Peyer's patch (tissue), 4 donors: ENCODE results near the gene NKD1. TPM values are rescaled to one million over a fixed set of nuclear protein-coding genes. Genes with fewer than 3 reads are reported as not detected.
A peak's percentile ranks its signal among the peaks of the same experiment; 100 is the strongest.

Experiments used
- DNase-seq, 3 donors: peaks; one replicate each; pipeline ENCODE4 v3.0.0-alpha.2; 2017 to 2019
- H3K27ac ChIP-seq, 4 donors: fragments of 200-600 bp; sonication (generic); one replicate each; pipeline ENCODE4 v1.5.1; 2016 to 2019
- H3K27me3 ChIP-seq, 2 donors: fragments of 200-600 bp; sonication (generic); one replicate each; pipeline ENCODE4 v1.5.1; 2019
- H3K36me3 ChIP-seq, 3 donors: fragments of 200-600 bp; sonication (generic); one replicate each; pipeline ENCODE4 v1.5.1; 2016 to 2019
- H3K4me1 ChIP-seq, 4 donors: fragments of 200-600 bp; sonication (generic); one replicate each; pipeline ENCODE4 v1.5.1; 2016 to 2019
- H3K4me3 ChIP-seq, 4 donors: fragments of 200-600 bp; sonication (generic); 1 replicate in 3 of 4; 2 replicates in 1 of 4; pipeline ENCODE4 v1.5.1; 2016 to 2019; ENCODE audit warnings: mild to moderate bottlenecking in 1 of 4
- H3K9me3 ChIP-seq, 4 donors: fragments of 200-600 bp; sonication (generic); one replicate each; pipeline ENCODE4 v1.5.1; 2016 to 2019; ENCODE audit warnings: mild to moderate bottlenecking in 1 of 4
- POLR2A ChIP-seq, 2 donors: fragments of 450-650 bp; IDR thresholded peaks; one replicate each; pipeline ENCODE4 v1.5.1; 2017; ENCODE audit warnings: antibody characterized with exemption in 2 of 2, mild to moderate bottlenecking in 2 of 2, moderate library complexity in 2 of 2
- total RNA-seq, 4 donors: library from RNA; depleted of rRNA; stranded (reverse); fragments of >200 nt; gene quantifications; one replicate each; pipeline ENCODE4 v1.1.0, GENCODE V29; 2016
- TF ChIP-seq, protein P1 (sequence below), 6 experiments: fragments of 450-650 bp in 4 of 6; fragments of 200-600 bp in 2 of 6; sonication (generic) in 1 of 6; IDR thresholded peaks; one replicate each; pipeline ENCODE4 v1.5.1; 2017 to 2019; ENCODE audit warnings: antibody characterized with exemption in 6 of 6, mild to moderate bottlenecking in 3 of 6, moderate library complexity in 1 of 6

Gene NKD1
- total RNA-seq, 4 donors from 2014 or later, result 1.7 to 4.0 (median 3.4) TPM

DNA sequence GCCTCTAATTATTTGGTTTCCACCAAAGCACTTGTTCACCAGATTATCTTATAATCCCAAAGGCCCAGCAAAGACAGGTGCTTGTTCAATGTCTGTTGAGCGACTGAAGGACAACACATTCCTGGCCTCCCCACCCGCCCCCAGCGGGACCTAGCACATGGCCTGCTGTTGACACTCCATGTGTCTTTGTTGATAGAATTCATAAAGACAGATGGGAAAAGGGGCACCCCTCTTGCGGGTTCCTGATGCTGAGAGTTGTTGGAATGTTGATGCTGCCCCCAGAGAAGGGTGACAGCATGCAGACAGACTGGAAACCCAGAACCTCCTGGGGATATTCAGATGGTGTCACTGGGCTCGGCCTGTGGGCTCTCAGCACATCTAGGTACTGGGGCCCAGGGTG is 96.0 kb downstream of the NKD1 start:
- H3K4me3 ChIP-seq, result no peak overlapping the region
- no peaks in the 10 kb centered on the region for H3K9me3 ChIP-seq
- TF ChIP-seq, protein P1, sequence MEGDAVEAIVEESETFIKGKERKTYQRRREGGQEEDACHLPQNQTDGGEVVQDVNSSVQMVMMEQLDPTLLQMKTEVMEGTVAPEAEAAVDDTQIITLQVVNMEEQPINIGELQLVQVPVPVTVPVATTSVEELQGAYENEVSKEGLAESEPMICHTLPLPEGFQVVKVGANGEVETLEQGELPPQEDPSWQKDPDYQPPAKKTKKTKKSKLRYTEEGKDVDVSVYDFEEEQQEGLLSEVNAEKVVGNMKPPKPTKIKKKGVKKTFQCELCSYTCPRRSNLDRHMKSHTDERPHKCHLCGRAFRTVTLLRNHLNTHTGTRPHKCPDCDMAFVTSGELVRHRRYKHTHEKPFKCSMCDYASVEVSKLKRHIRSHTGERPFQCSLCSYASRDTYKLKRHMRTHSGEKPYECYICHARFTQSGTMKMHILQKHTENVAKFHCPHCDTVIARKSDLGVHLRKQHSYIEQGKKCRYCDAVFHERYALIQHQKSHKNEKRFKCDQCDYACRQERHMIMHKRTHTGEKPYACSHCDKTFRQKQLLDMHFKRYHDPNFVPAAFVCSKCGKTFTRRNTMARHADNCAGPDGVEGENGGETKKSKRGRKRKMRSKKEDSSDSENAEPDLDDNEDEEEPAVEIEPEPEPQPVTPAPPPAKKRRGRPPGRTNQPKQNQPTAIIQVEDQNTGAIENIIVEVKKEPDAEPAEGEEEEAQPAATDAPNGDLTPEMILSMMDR (IDR thresholded peaks at IDR 0.05), result no peak
- TF ChIP-seq POLR2A (IDR thresholded peaks at IDR 0.05), result no peak
- no peak overlapping the region for H3K27ac ChIP-seq
- no peaks in the 10 kb centered on the region for H3K4me1 ChIP-seq
- DNase-seq, result no peak
- no peaks in the 10 kb centered on the region for H3K27me3 ChIP-seq
- H3K36me3 ChIP-seq, result no peaks in the 10 kb centered on the region

DNA sequence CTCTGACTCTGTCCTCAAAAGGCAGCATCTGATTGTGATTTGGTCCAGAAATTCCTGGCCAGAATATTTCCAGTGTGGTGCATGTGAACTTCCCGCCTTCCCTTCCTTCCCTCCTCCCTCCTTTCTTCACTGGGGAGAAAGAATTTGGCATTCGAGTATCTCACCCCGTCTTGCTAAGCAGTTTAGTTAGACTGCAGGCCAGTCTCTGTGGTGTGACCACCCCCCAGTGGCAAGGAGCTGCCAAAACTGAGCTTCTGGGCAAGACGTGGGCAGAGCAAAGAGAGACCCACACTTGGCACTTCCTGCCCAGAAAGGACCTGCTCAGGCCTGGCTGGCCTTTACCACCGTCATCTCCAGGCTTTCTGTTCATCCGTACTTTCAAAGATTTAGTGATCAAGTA is 96.5 kb downstream of the NKD1 start:
- no peak overlapping the region for H3K27ac ChIP-seq
- no peaks in the 10 kb centered on the region for H3K9me3 ChIP-seq
- peak in 2 of 3 donors; percentile 25 to 55 for DNase-seq
- H3K27me3 ChIP-seq, result no peaks in the 10 kb centered on the region
- TF ChIP-seq POLR2A (IDR thresholded peaks at IDR 0.05), result no peak
- TF ChIP-seq, protein P1 (IDR thresholded peaks at IDR 0.05), result peak in 4 of 6 experiments; percentile 9 to 34 (median 31)
- H3K36me3 ChIP-seq, result no peaks in the 10 kb centered on the region
- no peaks in the 10 kb centered on the region for H3K4me1 ChIP-seq
- no peak overlapping the region for H3K4me3 ChIP-seq

DNA sequence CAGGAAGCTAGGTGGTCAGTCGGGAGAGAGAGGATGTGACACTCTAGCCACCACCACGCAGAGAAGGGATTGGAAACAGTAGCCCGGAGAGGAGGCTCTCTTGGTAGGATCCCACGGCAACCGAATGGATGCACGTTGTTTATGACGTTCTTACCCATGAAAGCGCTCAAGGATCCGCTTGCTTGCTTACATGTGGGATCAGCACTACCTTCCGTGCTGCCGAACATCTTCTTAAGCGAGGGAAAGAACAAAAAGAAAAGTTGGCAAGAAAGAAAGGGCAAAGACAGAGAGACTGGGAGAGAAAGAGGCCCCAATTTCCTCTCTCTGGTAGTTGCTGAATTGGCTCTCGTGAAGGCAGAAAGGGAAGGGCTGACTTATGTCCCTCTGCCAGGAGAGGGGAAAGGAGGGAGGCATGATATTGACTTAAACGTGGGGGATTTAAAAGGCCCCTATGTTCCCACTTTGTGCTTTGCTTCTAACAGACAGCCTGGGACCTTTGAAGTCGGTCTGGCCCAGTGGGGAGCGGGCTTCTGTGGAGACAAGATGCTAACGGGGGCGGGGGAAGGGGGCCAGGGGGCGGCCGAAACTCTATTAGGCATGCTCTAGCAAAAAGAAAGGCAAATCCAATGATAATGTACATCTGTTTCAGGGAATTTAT is 97.5 kb downstream of the NKD1 start:
- no peak overlapping the region for H3K27ac ChIP-seq
- H3K9me3 ChIP-seq, result no peaks in the 10 kb centered on the region
- H3K27me3 ChIP-seq, result no peaks in the 10 kb centered on the region
- H3K4me1 ChIP-seq, result no peaks in the 10 kb centered on the region
- no peaks in the 10 kb centered on the region for H3K36me3 ChIP-seq
- TF ChIP-seq, protein P1 (IDR thresholded peaks at IDR 0.05), result no peak
- no peak for TF ChIP-seq POLR2A (IDR thresholded peaks at IDR 0.05)
- no peak for DNase-seq
- no peak overlapping the region for H3K4me3 ChIP-seq

DNA sequence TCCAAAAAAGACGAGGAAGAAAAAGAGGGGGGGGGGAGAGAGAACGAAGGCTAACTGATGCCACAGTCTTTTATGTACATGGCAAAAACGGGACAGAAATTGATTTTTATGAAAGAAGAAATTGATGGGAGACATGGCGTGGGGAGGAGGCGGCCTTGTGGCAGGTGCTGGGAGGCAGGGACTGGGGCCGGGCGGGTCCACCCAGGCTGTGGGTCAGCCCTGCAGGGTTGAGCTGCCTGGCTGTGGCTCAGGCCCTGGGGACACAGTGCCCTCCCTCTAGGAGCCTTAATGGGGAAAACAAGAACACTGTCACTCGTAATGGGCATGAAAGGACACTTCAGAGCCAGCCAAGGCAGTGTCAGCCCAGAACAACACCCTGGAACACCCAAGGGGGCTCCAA is 98.1 kb downstream of the NKD1 start:
- Histone ChIP-seq H3K36me3 (no peaks in the 10 kb centered on the region), H3K27ac (no peak overlapping the region), H3K4me1 (no peaks in the 10 kb centered on the region), H3K27me3 (no peaks in the 10 kb centered on the region), H3K4me3 (no peak overlapping the region), H3K9me3 (no peaks in the 10 kb centered on the region)
- no peak for DNase-seq
- TF ChIP-seq POLR2A (IDR thresholded peaks at IDR 0.05), result no peak
- TF ChIP-seq, protein P1 (IDR thresholded peaks at IDR 0.05), result no peak

DNA sequence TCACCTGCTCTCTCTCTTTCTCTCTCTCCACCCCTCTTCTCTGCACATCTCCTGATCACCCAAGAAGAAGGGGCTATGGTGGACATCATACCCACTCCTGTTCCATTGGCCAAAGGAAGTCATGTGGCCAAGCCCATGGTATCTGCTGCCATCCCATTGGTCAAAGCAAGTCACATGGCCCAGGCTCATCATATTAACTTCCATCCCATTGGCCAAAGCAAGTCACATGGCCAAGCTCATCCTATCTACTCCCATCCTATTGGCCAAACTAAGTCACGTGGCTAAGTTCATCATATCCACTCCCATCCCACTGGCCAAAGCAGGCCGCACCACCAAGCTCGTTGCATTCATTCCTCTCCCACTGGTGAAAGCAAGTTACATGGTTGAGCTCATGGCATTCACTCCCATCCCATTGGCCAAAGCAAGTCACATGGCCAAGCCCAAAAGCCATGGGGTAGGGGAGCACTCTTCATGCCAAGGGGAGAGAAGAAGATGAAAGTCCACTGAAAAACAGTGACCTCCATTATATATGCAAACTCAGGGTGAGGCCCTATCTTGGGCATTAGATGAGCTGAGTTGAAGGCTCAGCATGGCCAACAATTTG is 103.7 kb downstream of the NKD1 start:
- H3K36me3 ChIP-seq, result no peaks in the 10 kb centered on the region
- TF ChIP-seq POLR2A (IDR thresholded peaks at IDR 0.05), result no peak
- TF ChIP-seq, protein P1 (IDR thresholded peaks at IDR 0.05), result no peak
- DNase-seq, result no peak
- no peaks in the 10 kb centered on the region for H3K4me1 ChIP-seq
- no peaks in the 10 kb centered on the region for H3K9me3 ChIP-seq
- no peaks in the 10 kb centered on the region for H3K27me3 ChIP-seq
- H3K27ac ChIP-seq, result no peak overlapping the region
- no peak overlapping the region for H3K4me3 ChIP-seq
